H9 (cell line): ENCODE results near the gene MYCBP2. TPM values are rescaled to one million over a fixed set of nuclear protein-coding genes. Genes with fewer than 3 reads are reported as not detected.

Experiments
- DNase-seq: peaks from one replicate; pipeline ENCODE4 v3.0.0-alpha.2; 2017
- H2AFZ ChIP-seq: one replicate; pipeline ENCODE4 v1.6.1; 2013; ENCODE audit warnings: mild to moderate bottlenecking, low read length, control low read depth, moderate library complexity
- H2AK5ac ChIP-seq: 2 replicates; pipeline ENCODE4 v1.6.1; 2013; ENCODE audit warnings: low read length, control low read depth, mixed read lengths; ENCODE audit not compliant: insufficient read length
- H2BK120ac ChIP-seq: one replicate; pipeline ENCODE4 v1.6.1; 2013; ENCODE audit warnings: low read depth, mild to moderate bottlenecking, low read length, control low read depth, inconsistent platforms; ENCODE audit not compliant: poor library complexity, severe bottlenecking
- H2BK12ac ChIP-seq: 2 replicates; pipeline ENCODE4 v1.6.1; 2013; ENCODE audit warnings: low read length, control low read depth, mixed read lengths, low read depth; ENCODE audit not compliant: insufficient read length
- H2BK15ac ChIP-seq: 2 replicates; pipeline ENCODE4 v1.6.1; 2013; ENCODE audit warnings: low read depth, low read length, control low read depth
- H2BK20ac ChIP-seq: one replicate; pipeline ENCODE4 v1.6.1; 2013; ENCODE audit warnings: low read depth, mild to moderate bottlenecking, low read length, control low read depth, inconsistent platforms; ENCODE audit not compliant: poor library complexity, severe bottlenecking
- H2BK5ac ChIP-seq: 2 replicates; pipeline ENCODE4 v1.6.1; 2013; ENCODE audit warnings: low read length, control low read depth, mixed read lengths; ENCODE audit not compliant: insufficient read length
- H3K14ac ChIP-seq: 2 replicates; pipeline ENCODE4 v1.6.1; 2013; ENCODE audit warnings: low read length, control low read depth; ENCODE audit not compliant: insufficient read depth
- H3K18ac ChIP-seq: 2 replicates; pipeline ENCODE4 v1.6.1; 2013; ENCODE audit warnings: low read depth, mild to moderate bottlenecking, mixed read lengths, low read length, control low read depth; ENCODE audit not compliant: insufficient read length
- H3K23ac ChIP-seq: 2 replicates; pipeline ENCODE4 v1.6.1; 2013; ENCODE audit warnings: low read length, control low read depth, mixed read lengths, low read depth; ENCODE audit not compliant: insufficient read length
- H3K23me2 ChIP-seq: 2 replicates; pipeline ENCODE4 v1.6.1; 2013; ENCODE audit warnings: low read depth, mild to moderate bottlenecking, mixed read lengths, low read length, control low read depth; ENCODE audit not compliant: insufficient read length, poor library complexity, severe bottlenecking
- H3K27ac ChIP-seq: 2 replicates; pipeline ENCODE4 v1.5.1; 2013; ENCODE audit warnings: low read length, control low read depth, mixed read lengths, low read depth; ENCODE audit not compliant: insufficient read length
- H3K27me3 ChIP-seq: 2 replicates; pipeline ENCODE4 v1.6.1; 2013; ENCODE audit warnings: low read length, control low read depth, inconsistent platforms; ENCODE audit not compliant: insufficient read depth
- H3K4ac ChIP-seq: 2 replicates; pipeline ENCODE4 v1.6.1; 2013; ENCODE audit warnings: low read depth, mild to moderate bottlenecking, control low read depth, inconsistent platforms, low read length, moderate library complexity
- H3K4me1 ChIP-seq: 2 replicates; pipeline ENCODE4 v1.6.1; 2013; ENCODE audit warnings: low read length, control low read depth, inconsistent platforms; ENCODE audit not compliant: insufficient read depth
- H3K4me2 ChIP-seq: 2 replicates; pipeline ENCODE4 v1.6.1; 2013; ENCODE audit warnings: low read length, control low read depth, mixed read lengths; ENCODE audit not compliant: insufficient read length, insufficient read depth
- H3K56ac ChIP-seq: 2 replicates; pipeline ENCODE4 v1.6.1; 2013; ENCODE audit warnings: low read depth, mild to moderate bottlenecking, mixed read lengths, low read length, control low read depth; ENCODE audit not compliant: insufficient read length
- H3K79me1 ChIP-seq: 2 replicates; pipeline ENCODE4 v1.6.1; 2013; ENCODE audit warnings: low read depth, mild to moderate bottlenecking, moderate library complexity, low read length, control low read depth, inconsistent platforms; ENCODE audit not compliant: insufficient read depth, poor library complexity, severe bottlenecking
- H3K79me2 ChIP-seq: 2 replicates; pipeline ENCODE4 v1.6.1; 2013; ENCODE audit warnings: low read length, control low read depth, inconsistent platforms; ENCODE audit not compliant: insufficient read depth
- H3K9ac ChIP-seq: 2 replicates; pipeline ENCODE4 v1.6.1; 2013; ENCODE audit warnings: low read length, control low read depth, mixed read lengths; ENCODE audit not compliant: insufficient read length; ENCODE audit errors: extremely low read depth
- H3K9me3 ChIP-seq: one replicate; pipeline ENCODE4 v1.6.1; 2013; ENCODE audit warnings: low read depth, low read length, inconsistent platforms; ENCODE audit not compliant: control insufficient read depth
- H3T11ph ChIP-seq: one replicate; pipeline ENCODE4 v1.6.1; 2013; ENCODE audit warnings: mild to moderate bottlenecking, low read length, control low read depth, inconsistent platforms
- H4K20me1 ChIP-seq: one replicate; pipeline ENCODE4 v1.6.1; 2013; ENCODE audit not compliant: control insufficient read depth, insufficient read length, insufficient read depth
- H4K5ac ChIP-seq: 2 replicates; pipeline ENCODE4 v1.6.1; 2013; ENCODE audit warnings: low read depth, mild to moderate bottlenecking, mixed read lengths, low read length, control low read depth; ENCODE audit not compliant: insufficient read length
- H4K8ac ChIP-seq: replicated peaks from 2 replicates; pipeline ENCODE4 v1.6.1; 2013; ENCODE audit warnings: low read length, control low read depth, mixed read lengths, low read depth; ENCODE audit not compliant: insufficient read length
- H4K91ac ChIP-seq: 2 replicates; pipeline ENCODE4 v1.6.1; 2013; ENCODE audit warnings: low read depth, mild to moderate bottlenecking, moderate library complexity, mixed read lengths, low read length, control low read depth; ENCODE audit not compliant: insufficient read length
- H3K27ac Mint-ChIP-seq, 3 experiments: 2 replicates in 2 of 3; 3 replicates in 1 of 3; pipeline ENCODE4 v1.8.0; 2020 to 2021; ENCODE audit warnings: mixed read lengths in 3 of 3, mild to moderate bottlenecking in 1 of 3, moderate library complexity in 1 of 3
- H3K27me3 Mint-ChIP-seq: 2 replicates; pipeline ENCODE4 v1.8.0; 2021; ENCODE audit warnings: low read depth, mild to moderate bottlenecking, moderate library complexity, mixed read lengths
- H3K36me3 Mint-ChIP-seq, 3 experiments: 2 replicates in 2 of 3; 3 replicates in 1 of 3; pipeline ENCODE4 v1.8.0; 2020 to 2021; ENCODE audit warnings: low read depth in 3 of 3, mixed read lengths in 3 of 3; ENCODE audit not compliant: insufficient read depth in 1 of 3
- H3K4me1 Mint-ChIP-seq, 2 experiments: 2 replicates each; pipeline ENCODE4 v1.8.0; 2020; ENCODE audit warnings: mixed read lengths in 2 of 2
- H3K4me3 Mint-ChIP-seq, 2 experiments: 2 replicates in 1 of 2; 3 replicates in 1 of 2; pipeline ENCODE4 v1.8.0; 2020 to 2021; ENCODE audit warnings: mild to moderate bottlenecking in 2 of 2, mixed read lengths in 2 of 2, moderate library complexity in 1 of 2
- H3K9me3 Mint-ChIP-seq, 2 experiments: 2 replicates in 1 of 2; 3 replicates in 1 of 2; pipeline ENCODE4 v1.8.0; 2020; ENCODE audit warnings: mild to moderate bottlenecking in 2 of 2, mixed read lengths in 2 of 2, moderate library complexity in 1 of 2
- WGBS: extraction: QIAGEN DNeasy Blood & Tissue Kit; methylation state at CpG from one replicate; pipeline ENCODE4 v1.1.7; 2013; ENCODE audit warnings: missing lambda C conversion rate, low lambda C conversion rate, mixed read lengths; ENCODE audit not compliant: insufficient read length; ENCODE audit errors: extremely low coverage; 5-methylcytosine and 5-hydroxymethylcytosine counted together
- total RNA-seq: library from RNA; stranded (reverse); gene quantifications from 2 replicates; pipeline ENCODE4 v1.2.1, GENCODE V29; 2021
- TF ChIP-seq, protein P1 (sequence below): fragments of 200-600 bp; sonication (generic); conservative IDR thresholded peaks from 3 replicates; pipeline ENCODE4 v1.8.0; 2021; ENCODE audit warnings: antibody characterized with exemption, mild to moderate bottlenecking

Gene MYCBP2
- total RNA-seq, 1 experiment from 2014 or later, result 32.0 TPM

DNA sequence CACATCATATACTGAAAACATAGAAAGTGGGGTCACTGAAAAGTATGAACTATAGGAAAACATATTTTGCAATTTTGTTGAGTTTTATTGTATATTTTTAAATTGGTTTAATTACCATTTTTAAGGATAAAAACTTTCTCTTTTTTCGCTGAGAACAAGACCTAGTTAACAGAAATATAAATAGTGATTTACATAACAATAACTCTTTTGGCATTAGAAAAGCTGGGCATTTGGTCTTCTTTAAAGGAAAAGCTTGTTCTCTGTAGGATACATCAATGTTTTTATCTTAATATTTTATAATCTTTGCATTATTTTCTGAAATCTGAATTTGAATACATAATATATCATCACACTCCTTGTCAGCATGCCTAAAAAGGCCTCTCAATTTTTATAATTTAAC is 47.4 kb upstream of the MYCBP2 start:
- no peaks in the 10 kb centered on the region for H3K36me3 Mint-ChIP-seq
- no peak overlapping the region for H3K18ac ChIP-seq
- no peak overlapping the region for H4K8ac ChIP-seq
- no peak overlapping the region for H3K9ac ChIP-seq
- no peak overlapping the region for H4K91ac ChIP-seq
- H3K27me3 ChIP-seq, result no peaks in the 10 kb centered on the region; the same call in 1 of the 2 replicates
- H3K23ac ChIP-seq, result no peak overlapping the region
- H3K27ac Mint-ChIP-seq, result peak overlapping the region in 1 of 3 experiments; percentile 69; a peak in 1 of 7 replicates
- no CpG with 5 or more reads among the region's 1 CpG for WGBS
- no peak overlapping the region for H2BK12ac ChIP-seq
- DNase-seq, result no peak
- no peaks in the 10 kb centered on the region; the same call in none of the 2 replicates for H3K27me3 Mint-ChIP-seq
- H3K9me3 Mint-ChIP-seq, result peaks cover 0 to 2% of the 10 kb centered on the region in 2 experiments; a peak in 1 of 5 replicates
- H4K20me1 ChIP-seq, result no peaks in the 10 kb centered on the region
- no peaks in the 10 kb centered on the region for H3K9me3 ChIP-seq
- H3K4me3 Mint-ChIP-seq, result no peak overlapping the region
- no peak overlapping the region for H3K27ac ChIP-seq
- peaks cover 7% of the 10 kb centered on the region; the same call in 1 of the 2 replicates for H3K4me1 ChIP-seq
- H2BK20ac ChIP-seq, result no peak overlapping the region
- H3K79me2 ChIP-seq, result no peaks in the 10 kb centered on the region
- no peak overlapping the region for H2BK5ac ChIP-seq
- no peaks in the 10 kb centered on the region for H3K79me1 ChIP-seq
- peaks cover 27 to 31% of the 10 kb centered on the region in 2 experiments for H3K4me1 Mint-ChIP-seq
- no peak overlapping the region for H2AK5ac ChIP-seq
- H3K4me2 ChIP-seq, result no peak overlapping the region
- no peak overlapping the region for H2BK120ac ChIP-seq
- H4K5ac ChIP-seq, result no peak overlapping the region
- H3T11ph ChIP-seq, result no peak overlapping the region
- H3K4ac ChIP-seq, result no peak overlapping the region
- TF ChIP-seq, protein P1, sequence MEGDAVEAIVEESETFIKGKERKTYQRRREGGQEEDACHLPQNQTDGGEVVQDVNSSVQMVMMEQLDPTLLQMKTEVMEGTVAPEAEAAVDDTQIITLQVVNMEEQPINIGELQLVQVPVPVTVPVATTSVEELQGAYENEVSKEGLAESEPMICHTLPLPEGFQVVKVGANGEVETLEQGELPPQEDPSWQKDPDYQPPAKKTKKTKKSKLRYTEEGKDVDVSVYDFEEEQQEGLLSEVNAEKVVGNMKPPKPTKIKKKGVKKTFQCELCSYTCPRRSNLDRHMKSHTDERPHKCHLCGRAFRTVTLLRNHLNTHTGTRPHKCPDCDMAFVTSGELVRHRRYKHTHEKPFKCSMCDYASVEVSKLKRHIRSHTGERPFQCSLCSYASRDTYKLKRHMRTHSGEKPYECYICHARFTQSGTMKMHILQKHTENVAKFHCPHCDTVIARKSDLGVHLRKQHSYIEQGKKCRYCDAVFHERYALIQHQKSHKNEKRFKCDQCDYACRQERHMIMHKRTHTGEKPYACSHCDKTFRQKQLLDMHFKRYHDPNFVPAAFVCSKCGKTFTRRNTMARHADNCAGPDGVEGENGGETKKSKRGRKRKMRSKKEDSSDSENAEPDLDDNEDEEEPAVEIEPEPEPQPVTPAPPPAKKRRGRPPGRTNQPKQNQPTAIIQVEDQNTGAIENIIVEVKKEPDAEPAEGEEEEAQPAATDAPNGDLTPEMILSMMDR, result no peak
- H3K14ac ChIP-seq, result no peak overlapping the region
- no peaks in the 10 kb centered on the region for H3K23me2 ChIP-seq
- H2AFZ ChIP-seq, result no peak overlapping the region
- H2BK15ac ChIP-seq, result no peak overlapping the region
- no peak overlapping the region for H3K56ac ChIP-seq
